NCI-H226 (cell line): ENCODE measurements around the gene MED12L.

ENCODE experiments used
- DNase-seq: peaks from one replicate; pipeline ENCODE4 v3.0.0-alpha.2; 2015

The MED12L gene

GRCh38 chr3:151345859-151346258 is 260.4 kb downstream of the MED12L start:
- DNase-seq = peak; percentile 32

- no peak for DNase-seq
These were observed 260.8 kb downstream of the MED12L start for GRCh38 chr3:151346292-151346691.

DNA sequence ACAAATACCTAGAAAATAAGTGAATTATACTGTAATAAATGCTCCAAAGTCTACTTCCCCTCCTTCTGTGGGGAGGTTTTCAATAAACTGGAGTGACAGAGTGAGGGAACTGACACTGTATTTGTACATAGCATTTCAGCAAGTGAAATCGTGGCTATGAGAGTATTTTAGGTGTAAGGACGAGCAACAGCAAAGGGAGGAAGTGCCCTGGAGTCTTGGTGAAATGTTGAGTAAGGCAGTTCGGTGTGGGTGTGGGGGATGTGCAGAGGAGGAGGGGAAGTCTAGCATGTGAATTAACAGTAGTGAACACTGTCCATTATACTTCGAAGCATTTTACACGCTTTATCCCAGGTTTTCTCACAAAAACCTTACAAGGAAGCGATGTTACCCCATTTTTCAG is 262.0 kb downstream of the MED12L start:
- DNase-seq = no peak

GRCh38 chr3:151350656-151351055 is 265.2 kb downstream of the MED12L start:
- no peak for DNase-seq

DNA sequence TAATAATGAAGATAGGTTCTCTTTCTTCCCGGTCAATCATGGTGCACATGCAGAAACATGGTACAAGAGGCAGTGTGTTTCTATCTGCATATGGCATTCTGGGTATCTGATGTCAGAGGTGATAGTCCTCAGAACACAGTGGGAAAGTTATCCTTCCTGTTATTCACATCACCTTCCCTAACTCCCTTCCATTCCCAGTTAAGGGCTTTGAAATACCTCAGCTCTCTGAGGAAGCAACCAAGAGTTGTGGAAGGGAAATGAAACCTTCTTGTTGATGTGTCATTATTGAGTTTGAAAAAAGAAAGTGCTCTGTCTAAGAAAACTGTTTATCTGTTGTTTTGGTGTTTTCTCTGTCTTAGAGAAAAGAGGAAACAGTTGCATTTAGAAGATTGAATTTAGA is 265.8 kb downstream of the MED12L start:
- DNase-seq = no peak

GRCh38 chr3:151351648-151352047 is 266.2 kb downstream of the MED12L start:
- no peak for DNase-seq

DNA sequence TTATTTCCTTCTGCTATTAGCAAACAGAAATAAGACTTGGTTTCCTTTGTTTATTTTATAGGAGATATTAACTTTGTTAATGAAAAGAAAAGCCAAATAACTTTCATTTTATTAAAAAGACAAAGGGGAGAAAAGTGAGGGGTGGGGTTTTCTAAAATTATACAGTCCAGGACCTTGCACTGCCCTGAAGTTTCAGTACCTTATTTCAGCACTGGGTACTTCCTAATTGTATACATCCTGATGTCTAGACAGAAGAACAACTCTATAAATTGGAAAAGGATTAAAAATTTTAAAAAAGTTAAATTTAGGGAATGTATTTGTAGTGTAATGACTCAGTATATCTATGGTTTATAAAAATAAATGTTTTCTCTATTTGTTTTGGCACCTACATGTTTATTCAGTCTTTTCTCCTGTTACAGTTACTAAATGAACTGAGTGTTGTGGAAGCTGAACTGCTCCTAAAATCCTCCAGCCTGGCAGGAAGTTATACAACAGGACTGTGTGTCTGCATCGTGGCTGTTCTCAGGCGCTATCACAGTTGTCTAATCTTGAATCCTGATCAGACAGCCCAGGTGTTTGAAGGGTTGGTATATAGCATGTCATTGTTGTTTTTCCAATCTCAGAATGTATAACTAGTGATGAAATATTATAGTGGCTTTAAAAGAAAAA is 271.5 kb downstream of the MED12L start:
- no peak for DNase-seq

DNA sequence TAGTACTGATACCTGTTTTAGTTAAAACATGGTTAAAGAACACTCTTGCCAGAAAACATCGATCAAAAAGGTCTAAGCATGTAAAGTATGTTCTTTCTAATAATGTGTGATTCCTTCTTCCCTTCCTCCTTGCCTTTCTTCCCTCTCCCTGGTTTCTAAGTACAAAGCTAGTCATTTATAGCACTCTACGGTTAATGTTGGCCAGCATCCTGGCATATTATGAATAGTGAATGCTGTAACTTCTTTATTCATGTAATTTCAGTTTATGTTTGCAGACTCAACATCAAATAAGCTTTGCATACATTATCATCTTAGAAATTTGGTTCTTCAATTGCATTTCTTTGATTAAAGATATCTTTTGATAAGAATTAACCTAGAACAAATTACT is 272.0 kb downstream of the MED12L start:
- DNase-seq = no peak

DNA sequence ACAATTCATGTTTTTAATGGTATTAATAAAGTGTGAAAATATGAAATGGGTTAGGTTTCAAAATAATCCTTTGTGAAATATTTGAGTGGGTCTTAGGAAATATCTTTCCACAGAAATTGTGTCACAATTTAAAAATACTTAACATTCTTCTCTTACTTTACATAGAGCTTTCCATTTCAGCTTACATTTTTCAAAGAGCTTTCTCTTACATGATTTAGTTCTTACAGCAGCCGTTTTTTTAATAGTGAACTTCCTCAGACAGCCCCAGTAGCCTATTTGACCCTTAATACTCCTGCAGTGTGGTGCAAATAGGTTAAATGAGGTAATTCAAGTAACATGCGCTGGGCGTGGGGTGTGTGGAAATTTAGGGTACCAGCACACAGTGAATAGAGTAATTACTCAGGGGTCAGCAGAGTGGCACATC is 277.3 kb downstream of the MED12L start:
- no peak for DNase-seq

GRCh38 chr3:151366993-151367392 is 281.5 kb downstream of the MED12L start:
- DNase-seq = no peak

GRCh38 chr3:151367448-151367847 is 282.0 kb downstream of the MED12L start:
- DNase-seq = no peak

DNA sequence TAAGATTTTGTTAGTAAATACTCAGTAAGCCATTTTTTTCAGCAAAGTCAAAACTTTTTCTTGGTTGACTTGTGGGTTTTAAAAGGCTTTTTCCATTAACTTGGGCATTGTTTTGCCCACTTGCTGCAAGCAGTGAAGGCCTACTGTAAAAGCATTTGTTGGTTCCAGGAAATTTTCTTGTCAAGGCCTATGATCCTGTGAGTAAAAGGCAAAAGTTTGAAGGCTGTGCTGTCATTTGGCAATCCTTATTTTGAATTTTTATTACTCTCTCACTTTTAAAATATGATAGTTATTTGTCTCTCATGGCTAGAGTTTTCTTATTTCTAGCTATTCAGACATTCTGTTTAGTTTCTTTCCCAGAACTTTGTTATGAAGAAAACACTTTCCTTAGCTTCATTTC is 286.1 kb downstream of the MED12L start:
- no peak for DNase-seq

DNA sequence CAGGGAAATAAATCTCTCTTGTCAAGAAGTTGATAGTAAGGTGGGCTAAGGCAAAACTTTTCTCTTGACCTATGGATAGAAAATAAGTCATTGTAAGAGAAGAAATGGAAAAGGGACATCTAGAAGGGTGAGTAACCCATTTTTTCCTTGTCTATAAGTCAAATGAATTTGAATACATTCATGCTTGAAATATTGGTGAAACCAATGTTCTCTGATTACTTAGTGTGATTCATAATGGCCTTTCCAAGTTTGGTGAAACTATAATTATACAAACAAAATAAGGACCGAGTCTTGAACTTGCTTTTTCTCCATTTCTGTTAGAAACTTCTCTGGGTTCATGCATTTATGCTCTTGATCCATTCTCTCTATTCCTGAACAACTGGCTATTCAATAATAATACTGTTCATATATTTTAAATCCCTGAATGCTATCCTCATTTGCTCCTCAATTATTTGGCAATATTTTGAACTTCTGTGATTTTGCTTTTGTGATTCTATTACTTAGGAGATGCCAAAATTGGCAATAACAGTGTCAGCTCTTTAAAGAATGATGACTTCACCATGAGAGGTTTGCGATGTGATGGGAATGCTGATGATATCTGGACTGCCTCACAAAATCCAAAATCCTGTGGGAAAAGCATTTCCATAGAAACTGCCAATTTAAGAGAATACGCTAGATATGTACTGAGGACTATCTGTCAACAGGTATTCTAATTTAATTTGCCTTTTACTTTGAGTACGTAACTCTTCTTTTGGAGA is 286.8 kb downstream of the MED12L start:
- no peak for DNase-seq

DNA sequence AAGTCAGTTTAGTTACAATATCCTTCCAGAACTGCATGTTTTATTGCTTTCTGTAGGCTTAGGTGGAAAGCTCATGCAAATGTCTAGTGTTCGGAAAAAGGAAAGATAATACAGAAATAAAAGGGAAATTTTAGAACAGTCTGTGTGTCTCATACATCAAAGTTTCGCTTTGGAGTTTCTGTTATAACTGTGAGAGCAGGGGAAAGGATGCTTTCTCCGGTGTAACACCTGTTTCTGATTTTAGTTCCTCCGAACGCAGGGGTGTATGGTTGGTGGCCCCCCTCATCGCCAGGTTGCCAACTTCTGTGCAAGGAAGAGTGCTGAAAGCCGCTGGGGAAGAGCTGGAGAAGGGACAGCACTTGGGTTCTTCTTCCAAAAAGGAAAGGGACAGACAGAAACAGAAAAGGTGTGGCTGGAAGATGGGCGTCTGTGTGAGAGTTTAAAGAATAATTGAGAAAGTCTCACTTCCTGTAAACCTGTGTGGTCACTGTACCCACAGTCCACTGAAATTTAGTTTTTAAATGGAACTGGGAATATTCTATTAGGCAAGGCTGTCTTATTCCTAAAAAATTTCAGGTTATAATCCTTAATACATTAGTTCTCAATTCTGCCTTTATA is 292.4 kb downstream of the MED12L start:
- DNase-seq = no peak

DNA sequence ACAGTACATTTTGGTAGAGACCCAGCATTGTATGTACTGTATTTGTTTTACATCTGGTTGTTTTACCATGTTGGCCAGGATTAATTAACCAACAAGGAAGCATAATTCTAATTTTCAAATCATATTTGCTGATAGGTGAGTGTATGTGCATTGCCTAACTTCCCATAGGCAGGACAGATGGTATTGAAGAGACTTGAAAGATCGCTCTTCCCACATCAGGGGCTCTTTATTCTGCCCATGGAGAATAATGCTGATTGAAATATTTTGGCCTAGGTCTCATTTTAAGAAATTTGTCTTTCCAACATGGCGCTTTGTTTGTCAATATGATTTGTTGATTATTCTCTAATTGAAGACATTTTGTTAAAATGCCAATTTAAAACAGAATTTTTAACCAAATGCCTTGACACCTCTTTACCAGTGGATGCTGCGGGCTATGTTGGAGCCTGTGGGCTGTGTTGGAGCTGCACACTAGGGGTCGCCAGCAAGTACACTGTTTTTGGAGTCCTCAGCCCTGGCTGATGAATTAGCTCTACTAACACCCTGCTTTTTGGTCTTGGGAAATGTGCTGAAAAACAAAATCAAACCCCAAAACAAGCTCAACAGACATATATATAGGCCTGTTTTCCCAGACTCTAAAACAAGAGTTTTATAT is 293.7 kb downstream of the MED12L start:
- DNase-seq = no peak

- DNase-seq = no peak
These were observed 297.2 kb downstream of the MED12L start for GRCh38 chr3:151382671-151383070.

- no peak for DNase-seq
These were observed 297.6 kb downstream of the MED12L start for GRCh38 chr3:151383111-151383510.

GRCh38 chr3:151383956-151384355 is 298.5 kb downstream of the MED12L start:
- no peak for DNase-seq

DNA sequence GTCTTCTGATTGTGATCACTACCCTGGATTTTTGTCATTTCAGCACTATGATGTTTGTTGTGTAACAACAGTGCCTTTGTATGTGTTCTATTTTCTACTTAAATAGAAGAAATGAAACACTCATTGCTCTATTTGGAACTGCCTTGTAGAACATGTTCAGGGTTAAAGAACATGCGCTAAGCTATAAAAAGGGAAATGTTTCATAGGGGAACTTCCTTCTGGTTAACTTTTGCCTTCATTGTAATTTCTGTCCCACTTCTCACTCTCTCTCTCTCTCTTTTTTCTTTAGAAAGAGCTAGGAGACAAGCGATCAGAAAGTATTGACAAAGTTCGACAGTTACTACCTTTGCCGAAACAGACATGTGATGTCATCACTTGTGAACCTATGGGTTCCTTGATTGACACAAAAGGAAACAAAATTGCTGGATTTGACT is 299.3 kb downstream of the MED12L start, which contains the start of gene P2RY12:
TSS of gene P2RY12 (minus strand) at position 13 of the 434 bp plus-strand sequence. CDS start 45,908 bp downstream, outside the sequence.
- DNase-seq = no peak

DNA sequence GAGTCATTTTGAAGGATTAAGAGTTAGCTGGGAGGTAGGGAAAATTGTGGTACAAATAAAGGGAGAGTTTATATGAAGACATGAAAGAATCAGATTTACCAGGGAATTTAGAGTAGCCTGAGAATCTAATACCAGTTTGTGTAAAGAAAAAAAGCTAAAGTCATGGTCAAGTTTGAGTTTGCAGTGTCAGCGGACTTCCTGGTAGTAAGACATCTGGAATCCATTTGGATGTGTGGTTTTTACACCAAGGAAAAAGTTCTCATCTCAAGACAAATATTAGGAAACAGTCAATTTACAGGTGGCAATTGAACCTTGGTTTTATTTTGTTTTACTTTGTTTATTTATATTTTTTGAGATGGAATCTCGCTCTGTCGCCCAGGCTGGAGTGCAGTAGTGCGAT is 300.6 kb downstream of the MED12L start:
- no peak for DNase-seq

- no peak for DNase-seq
These were observed 302.0 kb downstream of the MED12L start for GRCh38 chr3:151387432-151387831.

DNA sequence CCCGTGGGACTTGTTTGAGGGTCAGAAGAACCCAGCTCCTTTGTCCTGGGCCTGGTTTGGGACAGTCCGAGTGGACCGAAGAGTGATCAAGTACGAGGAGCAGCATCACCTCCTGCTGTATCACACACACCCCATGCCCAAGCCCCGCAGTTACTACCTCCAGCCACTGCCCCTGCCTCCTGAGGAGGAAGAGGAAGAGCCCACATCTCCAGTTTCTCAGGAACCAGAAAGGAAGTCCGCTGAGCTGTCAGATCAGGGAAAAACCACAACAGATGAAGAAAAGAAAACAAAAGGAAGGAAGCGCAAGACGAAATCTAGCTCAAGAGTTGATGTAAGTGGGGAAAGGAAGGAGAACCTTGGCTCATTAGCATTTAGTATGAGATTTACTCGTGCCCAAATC is 302.4 kb downstream of the MED12L start:
- DNase-seq = no peak

DNA sequence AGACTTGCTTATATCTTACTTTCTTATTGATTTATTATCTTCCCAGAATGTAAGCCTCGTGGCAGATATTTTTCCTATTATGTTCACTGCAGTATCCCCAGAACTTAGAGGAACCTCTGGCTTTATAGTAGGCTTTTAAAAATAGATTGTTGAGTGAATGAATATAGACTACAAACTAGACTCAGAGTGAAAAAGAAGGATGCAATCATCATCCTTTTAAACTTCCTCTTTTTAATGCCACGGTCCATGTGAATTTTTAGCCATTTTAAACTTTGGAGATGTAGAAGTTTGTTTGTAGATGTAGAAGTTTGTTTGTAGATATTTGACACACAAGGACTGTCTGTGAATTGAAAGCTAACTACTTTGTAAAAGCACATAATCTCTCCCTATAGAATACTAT is 306.3 kb downstream of the MED12L start:
- no peak for DNase-seq
